Testis (tissue), 3 donors: ENCODE data around the gene RER1. TPM values are rescaled to one million over a fixed set of nuclear protein-coding genes. Genes with fewer than 3 reads are reported as not detected.
A peak's percentile ranks its signal among the peaks of the same experiment; 100 is the strongest.

Source experiments
- DNase-seq: peaks from one replicate; pipeline ENCODE4 v3.0.0-alpha.2; 2019
- H3K27ac ChIP-seq, 2 donors: fragments of 200-600 bp; sonication (generic); one replicate each; pipeline ENCODE4 v1.5.1; 2019
- H3K27me3 ChIP-seq: fragments of 200-600 bp; sonication (generic); one replicate; pipeline ENCODE4 v1.5.1; 2019
- H3K36me3 ChIP-seq: fragments of 200-600 bp; sonication (generic); one replicate; pipeline ENCODE4 v1.5.1; 2017; ENCODE audit warnings: low read depth; ENCODE audit errors: missing control alignments
- H3K4me1 ChIP-seq: fragments of 200-600 bp; sonication (generic); one replicate; pipeline ENCODE4 v1.5.1; 2019
- H3K4me3 ChIP-seq, 2 donors: fragments of 200-600 bp; sonication (generic); one replicate each; pipeline ENCODE4 v1.5.1; 2017 to 2019
- H3K9me3 ChIP-seq: fragments of 200-600 bp; sonication (generic); one replicate; pipeline ENCODE4 v1.5.1; 2017
- POLR2A ChIP-seq: fragments of 450-650 bp; IDR thresholded peaks from one replicate; pipeline ENCODE4 v1.6.1; 2017; ENCODE audit warnings: antibody characterized with exemption, mild to moderate bottlenecking, moderate library complexity
- WGBS, 2 donors: methylation state at CpG; one replicate each; pipeline ENCODE4 v1.1.5; 2018; 5-methylcytosine and 5-hydroxymethylcytosine counted together
- intact Hi-C: fragments of 100-400 bp; cut with DNase I; formaldehyde crosslinking; loops from one replicate; pipeline ENCODE4 v1.15.1; 2023; ENCODE audit warnings: low total_unique reads
- polyA plus RNA-seq: library from polyadenylated mRNA; stranded (reverse); fragments of 350-450 nt; fragmentation: Illumina TruSeq; extraction: RNeasy Lipid Tissue Mini Kit (QIAGEN cat#74804); gene quantifications from one replicate; pipeline ENCODE4 v1.2.3, GENCODE V29; 2014; ENCODE audit warnings: low read depth, low replicate concordance; ENCODE audit not compliant: insufficient read depth
- total RNA-seq, 2 donors: library from RNA; depleted of rRNA; stranded (reverse); fragments of >200 nt; gene quantifications; one replicate each; pipeline ENCODE4 v1.2.3, GENCODE V29; 2016
- TF ChIP-seq, protein P1 (sequence below), 3 experiments: fragments of 450-650 bp in 2 of 3; fragments of 200-600 bp in 1 of 3; sonication (generic) in 1 of 3; IDR thresholded peaks; one replicate each; pipeline ENCODE4 v1.5.1; 2016 to 2019; ENCODE audit warnings: antibody characterized with exemption in 3 of 3, mild to moderate bottlenecking in 2 of 3, moderate library complexity in 1 of 3

RER1 gene
- total and polyA plus RNA-seq, 3 donors from 2014 or later: 89.9 to 262 (median 104) TPM

DNA sequence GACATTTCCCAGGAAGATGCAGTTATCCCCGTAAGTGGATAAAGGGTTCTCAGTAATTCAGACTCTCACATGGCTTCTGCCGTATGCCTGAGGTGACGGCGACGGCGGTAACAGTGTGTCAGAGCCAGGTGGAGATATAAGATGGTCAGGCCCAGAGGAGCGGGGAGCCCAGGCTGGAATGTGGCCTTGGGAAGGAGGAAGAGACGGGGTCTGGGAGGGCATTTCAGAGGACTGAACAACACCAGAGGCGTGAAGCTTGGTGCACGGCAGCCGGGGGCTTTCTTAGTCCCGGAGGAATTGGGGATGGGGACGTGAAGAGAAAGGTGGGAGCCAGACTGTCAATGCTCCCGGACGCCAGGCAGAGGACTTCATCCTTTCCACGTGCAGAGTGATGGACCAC, 1.0 kb downstream of the RER1 start:
- no peak for TF ChIP-seq POLR2A
- TF ChIP-seq, protein P1, sequence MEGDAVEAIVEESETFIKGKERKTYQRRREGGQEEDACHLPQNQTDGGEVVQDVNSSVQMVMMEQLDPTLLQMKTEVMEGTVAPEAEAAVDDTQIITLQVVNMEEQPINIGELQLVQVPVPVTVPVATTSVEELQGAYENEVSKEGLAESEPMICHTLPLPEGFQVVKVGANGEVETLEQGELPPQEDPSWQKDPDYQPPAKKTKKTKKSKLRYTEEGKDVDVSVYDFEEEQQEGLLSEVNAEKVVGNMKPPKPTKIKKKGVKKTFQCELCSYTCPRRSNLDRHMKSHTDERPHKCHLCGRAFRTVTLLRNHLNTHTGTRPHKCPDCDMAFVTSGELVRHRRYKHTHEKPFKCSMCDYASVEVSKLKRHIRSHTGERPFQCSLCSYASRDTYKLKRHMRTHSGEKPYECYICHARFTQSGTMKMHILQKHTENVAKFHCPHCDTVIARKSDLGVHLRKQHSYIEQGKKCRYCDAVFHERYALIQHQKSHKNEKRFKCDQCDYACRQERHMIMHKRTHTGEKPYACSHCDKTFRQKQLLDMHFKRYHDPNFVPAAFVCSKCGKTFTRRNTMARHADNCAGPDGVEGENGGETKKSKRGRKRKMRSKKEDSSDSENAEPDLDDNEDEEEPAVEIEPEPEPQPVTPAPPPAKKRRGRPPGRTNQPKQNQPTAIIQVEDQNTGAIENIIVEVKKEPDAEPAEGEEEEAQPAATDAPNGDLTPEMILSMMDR (IDR thresholded peaks at IDR 0.05): no peak
- Histone ChIP-seq H3K27ac (peak overlapping the region; percentile 69 to 89), H3K4me3 (peak overlapping the region; percentile 89 to 94), H3K36me3 (no peaks in the 10 kb centered on the region), H3K4me1 (peaks cover 25% of the 10 kb centered on the region), H3K9me3 (no peaks in the 10 kb centered on the region), H3K27me3 (no peaks in the 10 kb centered on the region)
- 17 to 24% methylated on average over 11 to 16 of the region's 16 CpGs for WGBS, 2 donors
- intact Hi-C loops: no loop called here
- DNase-seq: no peak

DNA sequence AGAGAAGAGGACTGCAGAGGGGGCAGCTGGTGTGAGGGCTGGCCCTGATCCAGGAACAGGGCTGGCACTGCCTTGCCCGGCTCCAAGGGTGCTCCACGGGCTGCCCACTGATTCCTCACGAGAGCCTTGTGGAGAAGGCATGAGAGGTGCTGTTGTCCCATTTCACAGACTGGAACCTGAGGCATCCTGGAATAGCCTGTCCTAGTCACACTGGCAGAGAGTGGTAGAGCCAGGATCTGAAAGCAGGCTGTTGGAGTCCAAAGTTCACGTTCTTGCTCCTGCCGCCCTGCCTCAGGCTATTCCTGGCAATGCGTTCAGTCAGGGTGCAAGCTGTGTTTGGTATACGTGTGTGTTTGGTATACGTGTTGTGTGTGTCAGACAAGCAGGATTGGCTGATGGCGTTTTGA, 1.8 kb downstream of the RER1 start:
- WGBS, 2 donors: 75 to 77% methylated on average over 6 to 9 of the region's 9 CpGs

DNA sequence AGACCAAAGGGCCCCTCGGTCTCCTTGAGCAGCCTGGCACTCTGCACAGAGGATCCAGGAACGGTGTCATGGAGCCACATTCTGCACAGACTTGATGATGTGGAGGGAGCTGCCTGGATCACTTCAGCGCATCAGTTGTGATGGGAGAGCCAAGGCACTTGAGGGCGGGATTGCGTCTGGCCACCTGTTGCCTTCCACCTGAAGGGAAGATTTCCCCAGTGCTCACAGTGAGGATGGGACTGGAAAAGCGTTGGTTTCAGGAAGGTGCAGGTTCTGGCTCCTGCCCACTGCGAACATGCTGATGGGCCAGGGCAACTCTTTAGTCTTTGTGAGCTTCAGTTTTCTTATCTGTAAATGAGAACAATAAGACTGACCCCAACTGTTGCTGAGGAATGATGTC, 2.6 kb downstream of the RER1 start:
- Histone ChIP-seq H3K36me3 (no peaks in the 10 kb centered on the region), H3K4me1 (peaks cover 25% of the 10 kb centered on the region), H3K4me3 (no peak overlapping the region), H3K9me3 (no peaks in the 10 kb centered on the region), H3K27me3 (no peaks in the 10 kb centered on the region), H3K27ac (no peak overlapping the region)
- 90 to 94% methylated on average over 7 of the region's 7 CpGs for WGBS, 2 donors
- no peak for DNase-seq
- TF ChIP-seq, protein P1 (IDR thresholded peaks at IDR 0.05): no peak
- TF ChIP-seq POLR2A: no peak
- intact Hi-C loops: no loop called here

More for the DNA sequence above, 1.8 kb downstream of the RER1 start:
- Histone ChIP-seq H3K4me1 (peaks cover 25% of the 10 kb centered on the region), H3K27ac (no peak overlapping the region), H3K27me3 (no peaks in the 10 kb centered on the region), H3K9me3 (no peaks in the 10 kb centered on the region), H3K36me3 (no peaks in the 10 kb centered on the region), H3K4me3 (no peak overlapping the region)
- intact Hi-C loops: no loop called here
- no peak for DNase-seq
- TF ChIP-seq POLR2A: no peak
- TF ChIP-seq, protein P1 (IDR thresholded peaks at IDR 0.05): no peak

DNA sequence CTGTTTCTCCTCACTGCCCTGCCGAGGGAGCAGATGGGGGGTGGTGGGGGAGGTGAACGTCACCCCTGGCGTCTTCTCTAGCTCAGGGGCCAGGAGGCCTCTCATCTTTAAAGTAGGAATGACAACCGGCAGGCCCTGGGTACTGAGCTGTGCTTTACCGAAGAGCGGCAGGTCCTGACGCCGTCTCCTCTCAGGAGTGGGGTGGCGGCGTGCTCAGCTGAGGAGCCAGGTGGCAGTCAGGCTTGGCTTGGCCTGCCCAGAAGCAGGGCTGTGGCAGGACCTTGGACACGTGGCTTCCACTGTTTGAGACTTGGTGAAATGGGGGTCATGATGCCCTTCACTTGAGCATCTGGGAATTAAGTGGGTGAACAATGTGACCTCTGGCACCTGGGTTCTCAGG, 3.1 kb downstream of the RER1 start:
- H3K36me3 ChIP-seq: no peaks in the 10 kb centered on the region
- no peak overlapping the region for H3K4me3 ChIP-seq
- peaks cover 25% of the 10 kb centered on the region for H3K4me1 ChIP-seq
- TF ChIP-seq, protein P1 (IDR thresholded peaks at IDR 0.05): no peak
- no peak for TF ChIP-seq POLR2A
- no peak overlapping the region for H3K27ac ChIP-seq
- 79 to 80% methylated on average over 11 of the region's 11 CpGs for whole genome bisulfite sequencing, 2 donors
- no peaks in the 10 kb centered on the region for H3K9me3 ChIP-seq
- intact Hi-C loops: no loop called here
- no peaks in the 10 kb centered on the region for H3K27me3 ChIP-seq
- DNase-seq: no peak

DNA sequence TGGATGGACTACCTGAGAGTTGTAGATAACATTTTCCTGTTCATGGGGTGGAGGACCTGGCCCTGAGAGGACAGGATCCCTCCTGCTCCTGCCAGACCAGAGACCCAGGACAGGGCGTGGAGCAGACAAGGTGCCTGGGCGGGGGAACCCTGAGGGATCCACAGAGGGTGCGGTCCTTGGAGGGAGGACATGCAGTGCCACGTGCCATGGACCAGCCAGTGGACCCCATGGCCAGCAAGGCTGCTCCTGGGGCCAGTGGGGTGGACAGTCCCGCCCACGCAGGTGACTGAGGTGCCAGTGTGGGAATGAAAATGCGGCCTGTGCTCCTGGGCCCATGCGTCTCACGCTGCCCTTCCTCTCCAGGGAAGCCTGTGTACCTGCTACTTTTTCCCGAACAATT, 3.6 kb downstream of the RER1 start:
- TF ChIP-seq, protein P1 (IDR thresholded peaks at IDR 0.05): no peak
- no peak for TF ChIP-seq POLR2A
- DNase-seq: no peak
- Histone ChIP-seq H3K4me1 (peaks cover 23% of the 10 kb centered on the region), H3K27ac (no peak overlapping the region), H3K27me3 (no peaks in the 10 kb centered on the region), H3K9me3 (no peaks in the 10 kb centered on the region), H3K4me3 (no peak overlapping the region), H3K36me3 (no peaks in the 10 kb centered on the region)
- intact Hi-C loops: no loop called here
- WGBS, 2 donors: 83 to 85% methylated on average over 8 to 10 of the region's 10 CpGs
